ENCODE data around the gene RAB9A. TPM values are rescaled to one million over a fixed set of nuclear protein-coding genes. Genes with fewer than 3 reads are reported as not detected.
"Not testable (repeated sequence)": the region's sequence is repeated elsewhere in the genome, so short reads cannot be mapped to it uniquely, and the experiment has no call there.

Gene RAB9A
- total RNA-seq, 2 experiments from 2014 or later, result 26.6 to 29.6 TPM

DNA sequence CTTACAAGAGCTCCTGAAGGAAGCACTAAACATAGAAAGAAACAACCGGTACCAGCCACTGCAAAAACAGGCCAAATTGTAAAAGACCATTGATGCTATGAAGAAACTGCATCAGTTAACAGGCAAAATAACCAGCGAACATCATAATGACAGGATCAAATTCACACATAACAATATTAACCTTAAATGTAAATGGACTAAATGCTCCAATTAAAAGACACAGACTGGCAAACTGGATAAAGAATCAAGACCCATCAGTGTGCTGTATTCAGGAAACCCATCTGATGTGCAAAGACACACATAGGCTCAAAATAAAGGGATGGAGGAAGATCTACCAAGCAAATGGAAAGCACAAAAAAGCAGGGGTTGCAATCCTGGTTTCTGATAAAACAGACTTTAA is 37.7 kb downstream of the RAB9A start:
- CTCF ChIA-PET, POLR2A ChIA-PET: not testable (repeated sequence)

DNA sequence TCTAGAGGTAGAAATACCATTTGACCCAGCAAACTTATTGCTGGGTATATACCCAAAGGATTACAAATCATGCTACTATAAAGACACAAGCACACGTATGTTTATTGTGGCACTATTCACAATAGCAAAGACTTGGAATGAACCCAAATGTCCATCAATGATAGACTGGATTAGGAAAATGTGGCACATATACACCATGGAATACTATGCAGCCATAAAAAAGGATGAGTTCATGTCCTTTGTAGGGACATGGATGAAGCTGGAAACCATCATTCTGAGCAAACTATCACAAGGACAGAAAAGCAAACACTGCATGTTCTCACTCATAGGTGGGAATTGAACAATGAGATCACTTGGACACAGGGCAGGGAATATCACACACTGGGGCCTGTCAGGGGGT is 41.6 kb downstream of the RAB9A start:
- POLR2A ChIA-PET, result interaction anchor here (0.6 kb wide), 1 partner anchor 33 kb away, joined by 5 read pairs; no protein-coding TSS in a partner anchor
- CTCF ChIA-PET, result not testable (repeated sequence)

DNA sequence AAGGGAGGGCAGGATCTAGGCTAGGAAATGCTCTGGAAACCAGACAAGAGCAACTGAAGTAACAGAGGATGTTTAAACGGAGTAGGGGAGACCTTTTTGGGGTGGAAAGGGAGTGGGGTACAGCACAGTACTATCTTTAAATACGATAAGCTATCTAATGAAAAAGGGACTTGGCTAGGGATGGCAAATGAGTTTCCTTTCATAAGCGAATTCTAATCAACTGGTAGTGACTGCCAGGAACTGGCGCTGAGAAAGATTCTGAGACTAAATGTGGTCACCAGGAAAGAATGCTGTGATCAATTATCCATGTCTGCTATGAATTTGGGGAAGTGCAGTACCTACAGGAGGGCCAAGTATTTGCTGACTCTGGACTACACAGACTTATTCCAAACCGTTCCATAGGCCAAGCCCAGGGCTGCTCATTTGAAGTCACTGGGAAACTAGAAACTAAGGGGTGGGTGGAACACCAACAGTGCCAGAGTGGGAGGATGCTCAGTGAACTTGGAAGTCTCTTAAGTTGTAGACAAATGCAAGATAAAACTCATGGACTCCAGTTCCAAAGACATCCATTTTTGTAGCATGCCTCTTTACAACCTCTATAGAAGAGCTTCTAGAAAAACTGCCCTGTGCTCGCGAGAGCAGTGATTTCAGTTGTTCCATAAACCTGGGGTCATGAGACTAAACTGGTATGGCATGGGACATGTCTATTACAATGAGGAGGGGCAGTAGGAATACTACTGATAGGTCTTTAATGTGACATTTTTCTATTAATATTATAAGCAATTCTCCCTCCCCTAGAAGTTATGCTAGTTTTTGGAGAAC is 43.5 kb downstream of the RAB9A start:
- CTCF ChIA-PET, result no interaction called here
- POLR2A ChIA-PET, result no interaction called here

DNA sequence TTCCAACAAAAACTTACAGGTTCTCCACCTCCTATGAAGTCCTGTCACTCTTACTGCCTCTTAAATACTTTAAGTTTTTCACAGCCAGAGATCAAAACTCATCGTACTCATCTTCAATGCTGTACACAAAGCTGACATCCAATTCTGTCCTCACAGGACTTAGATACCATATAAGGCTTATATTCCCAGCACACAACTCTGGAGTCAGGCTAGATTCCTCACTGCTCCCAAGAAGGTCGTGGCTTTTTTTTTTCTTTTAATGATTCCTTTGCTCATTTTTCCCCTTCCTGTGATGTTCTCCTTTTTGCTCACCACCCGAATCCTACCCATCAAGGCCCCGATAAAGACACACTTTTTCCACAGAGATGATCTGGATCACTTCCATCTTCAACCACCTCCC is 44.6 kb downstream of the RAB9A start:
- POLR2A ChIA-PET, result interaction anchor here (0.6 kb wide), 1 partner anchor 780 kb away, joined by 3 read pairs; no protein-coding TSS in a partner anchor
- CTCF ChIA-PET, result interaction anchor here (1.4 kb wide), 1 partner anchor 78 kb away, joined by 3 read pairs; no protein-coding TSS in a partner anchor

DNA sequence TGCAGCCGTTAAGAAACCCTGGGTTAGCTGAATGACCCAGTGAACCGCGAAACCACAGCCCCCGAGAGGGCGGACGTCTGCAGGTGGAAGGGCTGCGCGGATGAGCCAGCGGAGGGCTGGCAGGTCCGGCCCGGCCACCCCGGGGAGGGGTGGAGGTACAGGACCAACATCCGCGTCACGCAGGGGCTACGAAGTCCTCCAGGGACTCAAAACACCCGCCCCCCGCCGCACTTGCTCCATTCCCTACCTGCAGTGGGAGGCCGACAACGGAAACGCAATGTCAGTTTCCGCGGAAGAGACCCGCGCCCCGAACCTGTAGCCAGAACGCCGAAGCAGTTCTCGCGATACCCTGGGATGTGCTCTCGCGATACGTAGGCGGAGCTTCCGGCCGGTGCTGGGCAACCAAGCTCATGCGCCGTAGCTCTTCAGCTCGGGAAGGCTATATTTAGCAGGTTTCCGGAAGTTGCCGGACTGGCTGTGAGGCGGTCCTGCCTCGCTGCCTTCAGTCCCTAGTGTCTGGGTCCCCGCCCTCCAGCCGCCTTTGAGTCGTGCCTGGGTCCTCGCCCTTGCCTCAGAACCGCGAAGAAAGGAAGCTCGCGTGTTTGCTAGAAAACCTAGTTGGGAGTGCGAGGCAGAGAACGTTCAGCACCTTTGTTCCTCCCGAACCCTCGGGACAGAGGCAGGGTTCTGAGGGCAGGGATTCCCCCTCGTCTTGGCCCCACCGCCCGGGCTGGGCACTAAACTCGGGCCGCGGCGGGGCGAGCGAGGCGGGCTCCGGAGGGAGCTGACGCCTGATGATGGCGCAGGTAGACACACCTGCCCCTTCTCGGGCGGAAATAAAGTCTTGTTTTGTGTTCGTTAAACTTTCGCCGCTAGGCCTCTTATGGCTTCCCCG is 45.6 kb downstream of the RAB9A start, which contains the start of the genes OFD1 and TRAPPC2:
Gene OFD1, plus strand, starts transcription at position 471 of the 895 bp plus-strand sequence. Its CDS starts 324 bp downstream, at position 795.
Gene TRAPPC2, minus strand, starts transcription at position 343 of the 895 bp plus-strand sequence. CDS start 14,657 bp downstream, outside the sequence.
- CTCF ChIA-PET, result interaction anchor here (0.9 to 1.6 kb wide), 5 partner anchors 43 to 296 kb away, joined by 3 to 6 read pairs (median 3); partner anchors contain the start of gene GEMIN8
- POLR2A ChIA-PET, result interaction anchor here (0.6 to 1.6 kb wide), 9 partner anchors 8 to 82 kb away, joined by 3 to 8 read pairs (median 5); partner anchors contain the start of genes RAB9A and TCEANC

DNA sequence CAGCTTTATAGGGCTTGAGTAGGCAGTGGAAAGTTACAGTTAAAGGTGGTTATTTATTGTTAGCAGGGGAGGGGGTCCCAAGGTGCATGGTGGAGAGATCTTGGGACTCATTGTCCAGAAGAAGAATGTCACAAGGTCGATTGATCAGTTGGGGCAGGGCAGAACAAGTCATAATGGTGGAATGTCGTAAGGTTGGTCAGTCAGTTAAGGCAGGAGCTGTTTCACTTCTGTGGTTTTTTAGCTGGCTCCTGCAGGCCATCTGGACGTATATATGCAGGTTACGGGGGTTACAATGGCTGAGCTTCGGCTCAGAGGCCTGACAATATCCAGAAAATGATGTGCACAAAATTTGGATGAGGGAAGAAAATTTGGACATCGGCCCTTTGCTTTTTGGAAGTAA is 52.8 kb downstream of the RAB9A start:
- POLR2A ChIA-PET, result interaction anchor here (0.6 kb wide), 1 partner anchor 9 kb away, joined by 3 read pairs; no protein-coding TSS in a partner anchor
- CTCF ChIA-PET, result no interaction called here

DNA sequence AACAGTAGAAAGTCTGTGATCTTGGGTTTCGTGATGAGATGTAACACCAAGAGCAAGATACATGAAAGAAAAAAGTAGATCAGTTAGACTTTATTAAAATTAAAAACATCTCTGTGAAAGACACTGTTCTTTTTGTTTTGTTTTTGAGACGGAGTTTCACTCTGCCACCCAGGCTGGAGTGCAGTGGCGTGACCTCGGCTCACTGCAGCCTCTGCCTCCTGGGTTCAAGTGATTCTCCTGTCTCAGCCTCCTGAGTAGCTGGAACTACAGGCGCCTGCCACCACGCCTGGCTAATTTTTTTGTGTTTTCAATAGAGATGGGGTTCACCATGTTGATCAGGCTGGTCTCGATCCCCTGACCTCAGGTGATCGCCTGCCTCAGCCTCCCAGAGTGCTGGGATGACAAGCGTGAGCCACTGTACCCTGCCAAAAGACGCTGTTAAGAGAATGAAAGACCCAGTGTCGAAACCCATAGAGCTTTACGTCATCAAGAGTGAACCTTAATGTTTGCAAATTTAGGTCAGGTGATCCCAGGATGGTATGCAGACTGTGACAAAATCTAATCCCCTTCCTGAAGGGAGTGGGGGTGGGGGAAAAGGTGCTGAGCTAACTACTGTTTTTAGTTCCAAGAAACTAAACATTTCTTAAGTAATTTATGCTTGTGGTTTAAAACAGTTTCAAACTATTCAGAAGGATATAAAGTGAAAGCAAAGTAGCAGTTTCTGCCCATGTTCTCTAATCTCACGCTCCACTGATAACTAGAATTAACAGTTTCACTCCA is 53.7 kb downstream of the RAB9A start:
- POLR2A ChIA-PET, result interaction anchor here (1.7 kb wide), 2 partner anchors 8 to 286 kb away, joined by 5 read pairs; partner anchors contain the start of genes GEMIN8, OFD1 and TRAPPC2
- CTCF ChIA-PET, result no interaction called here

DNA sequence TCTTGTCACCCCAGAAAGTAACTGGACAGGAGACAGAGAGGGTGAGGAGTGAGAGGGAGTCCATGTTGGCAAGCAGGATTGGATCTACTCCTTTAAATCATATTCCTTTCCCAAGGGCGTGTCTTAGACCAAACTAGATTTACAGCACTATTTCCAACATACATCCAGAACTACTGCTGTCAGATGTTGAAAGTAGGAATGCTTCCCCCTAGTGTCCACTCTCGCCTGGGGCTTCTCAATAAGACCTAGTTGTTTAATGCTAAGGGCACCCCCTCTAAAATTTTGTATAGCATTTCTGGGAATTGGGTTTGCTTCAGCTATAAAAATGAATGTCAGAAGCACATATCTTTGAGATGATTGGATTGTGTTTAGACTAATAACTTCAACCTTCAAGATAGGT is 58.9 kb downstream of the RAB9A start:
- POLR2A ChIA-PET, result no interaction called here

DNA sequence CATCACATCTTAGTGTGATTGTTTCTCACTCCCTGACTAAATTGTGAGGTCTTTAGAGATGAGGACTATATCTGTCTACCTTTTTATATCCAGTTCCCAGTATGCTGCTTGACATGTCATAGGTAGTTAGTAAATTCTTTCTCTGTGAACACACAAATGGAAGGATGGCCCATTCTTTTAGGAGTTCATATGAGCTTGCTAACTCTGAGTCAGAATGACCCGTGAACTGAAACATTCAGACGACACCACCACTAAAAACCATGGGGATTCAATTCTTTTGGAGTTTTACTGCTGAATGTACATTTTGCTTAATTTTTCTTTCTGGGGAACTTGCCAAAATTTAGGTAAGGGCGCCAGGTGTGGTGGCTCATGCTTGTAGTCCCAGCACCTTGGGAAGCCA is 59.6 kb downstream of the RAB9A start:
- POLR2A ChIA-PET, result no interaction called here
- CTCF ChIA-PET, result interaction anchor here (1.1 kb wide), 1 partner anchor 283 kb away, joined by 4 read pairs; no protein-coding TSS in a partner anchor

More for the DNA sequence above, 58.9 kb downstream of the RAB9A start:
- CTCF ChIA-PET, result interaction anchor here (1.1 kb wide), 1 partner anchor 284 kb away, joined by 4 read pairs; no protein-coding TSS in a partner anchor

DNA sequence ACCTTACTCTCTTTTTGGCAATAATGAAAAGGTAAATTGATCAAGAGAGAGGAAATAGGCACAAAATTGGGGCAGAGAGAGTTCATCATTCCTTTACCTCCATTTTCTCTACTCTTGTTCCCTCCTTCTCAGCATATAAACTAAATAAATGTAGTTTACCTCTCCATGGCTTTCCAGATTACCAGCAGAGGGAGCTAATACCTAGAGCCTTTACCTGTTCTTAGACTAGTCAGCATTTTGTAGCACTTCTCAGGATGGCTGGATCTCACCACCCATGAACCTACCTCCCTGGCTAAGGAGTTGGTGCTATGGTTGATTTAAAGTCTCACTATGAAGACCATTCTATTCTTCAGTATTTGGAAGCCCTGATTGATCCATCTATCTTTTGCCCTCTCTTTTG is 61.3 kb downstream of the RAB9A start:
- CTCF ChIA-PET, result no interaction called here
- POLR2A ChIA-PET, result no interaction called here

DNA sequence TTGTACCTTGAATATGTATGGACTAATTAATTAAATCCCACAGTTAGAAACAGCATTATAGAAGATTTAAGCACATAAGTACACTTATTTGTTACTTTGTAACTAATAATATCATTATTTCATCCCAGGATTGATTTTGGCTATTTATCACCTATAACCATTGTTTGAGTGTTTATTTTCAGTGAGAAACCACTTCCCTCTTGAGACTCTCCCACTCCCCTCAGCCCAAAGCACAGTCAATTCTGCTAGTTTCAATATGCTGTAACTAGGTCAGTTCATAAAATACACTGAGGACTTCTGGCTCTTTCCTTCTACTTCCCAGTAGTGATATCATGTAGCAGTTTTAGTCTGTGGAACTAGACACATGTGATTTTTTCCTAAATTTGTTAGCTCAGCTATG is 61.9 kb downstream of the RAB9A start:
- ChIA-PET CTCF (no interaction called here), POLR2A (interaction anchor here (0.7 kb wide), 1 partner anchor 9 kb away, joined by 3 read pairs; no protein-coding TSS in a partner anchor)

DNA sequence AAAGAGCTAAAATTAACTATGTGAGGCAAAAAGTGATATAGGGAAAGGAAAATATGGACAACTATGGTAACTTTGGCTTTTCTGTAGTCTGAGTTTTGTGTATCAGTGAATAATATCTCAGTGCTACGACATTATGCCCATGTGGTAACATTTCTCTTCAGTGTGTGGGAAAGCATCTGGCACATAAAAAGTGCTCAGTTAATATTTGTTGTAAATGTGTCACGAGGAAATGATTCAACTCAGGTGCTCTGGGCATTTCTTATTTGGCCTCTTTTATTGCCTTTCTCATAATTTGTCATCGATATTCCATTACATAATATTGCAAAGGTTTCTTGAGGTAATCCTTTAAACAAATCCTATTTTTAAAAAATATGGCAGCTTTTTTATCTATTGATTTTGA is 63.2 kb downstream of the RAB9A start:
- ChIA-PET CTCF (no interaction called here), POLR2A (no interaction called here)

DNA sequence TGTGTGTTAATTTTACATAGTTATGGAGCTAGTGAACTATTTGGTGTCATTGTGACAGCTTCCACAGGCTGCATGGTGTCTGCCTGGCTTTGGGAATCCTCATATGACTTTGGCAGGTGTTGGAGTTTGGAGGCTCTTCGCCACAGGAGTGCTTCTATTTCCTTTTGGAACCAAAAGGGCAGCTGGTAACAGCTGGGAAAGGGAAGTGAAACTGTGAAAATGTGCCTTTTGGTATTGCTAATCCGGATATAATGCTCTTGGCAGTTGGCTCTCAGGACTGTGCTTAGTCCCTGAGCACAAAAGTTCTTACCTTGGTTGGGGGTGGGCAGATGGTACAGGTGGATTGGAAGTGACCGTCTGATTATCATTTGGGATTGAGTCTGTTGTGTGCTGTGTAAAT is 63.7 kb downstream of the RAB9A start:
- CTCF ChIA-PET, result no interaction called here
- POLR2A ChIA-PET, result no interaction called here

DNA sequence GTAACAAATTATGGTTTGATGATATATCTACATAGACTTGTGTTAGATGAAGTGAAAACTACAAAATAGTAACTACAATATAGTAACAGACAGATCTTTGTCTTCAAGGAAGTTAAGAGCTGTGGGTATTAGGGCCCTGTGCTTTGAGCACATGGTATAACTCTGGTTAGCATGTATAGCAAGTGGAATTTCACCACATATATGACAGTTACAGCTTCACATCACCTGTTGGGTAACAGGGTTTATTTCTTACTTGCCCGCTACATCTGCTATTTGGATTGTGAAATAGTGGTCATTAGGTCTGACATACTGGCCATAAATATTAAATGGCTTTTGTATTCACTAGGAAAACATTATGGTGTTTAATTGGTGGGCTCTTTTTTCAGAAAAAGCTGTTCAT is 65.8 kb downstream of the RAB9A start:
- ChIA-PET CTCF (no interaction called here), POLR2A (no interaction called here)

DNA sequence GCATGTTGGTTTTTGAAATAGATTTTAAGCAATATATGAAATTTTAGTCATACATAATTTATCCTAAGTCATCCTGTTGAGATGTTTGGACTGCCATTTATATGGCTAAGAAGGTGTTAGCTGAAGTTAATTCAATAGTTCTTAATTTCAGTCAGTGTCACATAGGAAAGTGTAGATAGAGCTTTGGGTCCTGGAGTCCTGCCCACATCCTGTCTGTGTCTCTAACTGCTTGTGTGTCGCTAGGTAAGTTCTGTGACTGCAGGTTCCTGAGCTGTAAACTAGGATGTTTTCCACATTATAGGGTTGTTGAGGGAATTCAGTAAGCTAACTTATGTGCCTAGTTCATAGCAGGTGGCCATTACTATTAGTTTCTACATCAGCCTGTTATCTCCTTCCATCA is 66.3 kb downstream of the RAB9A start:
- ChIA-PET CTCF (no interaction called here), POLR2A (no interaction called here)

DNA sequence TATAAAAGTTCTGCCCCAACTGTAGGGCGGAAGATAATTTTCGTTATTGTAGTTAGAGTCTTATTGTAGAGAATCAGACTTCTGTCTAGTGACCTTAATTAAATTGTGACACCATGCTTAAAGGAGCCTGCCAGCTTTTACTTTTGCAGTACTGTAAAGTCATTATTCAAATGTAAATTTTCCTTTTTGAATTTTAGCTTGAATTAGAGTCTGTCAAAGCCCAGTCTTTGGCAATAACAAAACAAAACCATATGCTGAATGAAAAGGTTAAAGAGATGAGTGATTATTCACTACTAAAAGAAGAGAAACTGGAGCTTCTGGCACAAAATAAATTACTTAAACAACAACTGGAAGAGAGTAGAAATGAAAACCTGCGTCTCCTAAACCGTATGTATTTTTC is 67.5 kb downstream of the RAB9A start:
- ChIA-PET CTCF (no interaction called here), POLR2A (no interaction called here)

DNA sequence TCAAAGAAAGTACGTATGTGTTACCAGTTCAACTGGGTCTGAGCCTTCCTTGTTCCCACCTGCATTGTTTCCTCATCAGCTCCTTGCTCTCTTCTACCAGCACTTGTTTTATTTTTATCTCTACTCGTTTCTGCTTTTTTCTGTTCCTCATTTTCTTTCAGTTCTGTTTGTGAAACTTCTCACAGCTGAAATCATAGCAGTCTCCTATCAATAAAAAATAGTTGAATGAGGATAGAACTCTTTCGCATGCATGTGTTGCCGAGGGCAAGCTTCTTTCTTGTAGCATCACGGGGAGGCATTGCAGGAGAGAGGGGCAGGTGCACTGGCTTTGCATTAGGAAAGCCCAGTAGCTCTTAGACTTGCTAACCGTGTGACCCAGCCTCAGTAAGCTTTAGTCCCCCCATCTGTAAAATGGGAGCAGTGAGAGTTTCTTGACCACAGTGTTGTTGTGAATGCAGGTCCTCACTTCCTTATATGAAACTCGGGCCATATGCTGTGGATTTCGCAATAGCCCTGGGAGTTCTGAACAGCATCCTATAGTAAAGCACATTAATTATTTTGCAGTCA is 70.3 kb downstream of the RAB9A start:
- ChIA-PET POLR2A (no interaction called here), CTCF (no interaction called here)
